ENCODE results near the gene PEX11G.
"Not testable (repeated sequence)": the region's sequence is repeated elsewhere in the genome, so short reads cannot be mapped to it uniquely, and the experiment has no call there.

The PEX11G gene

GRCh38 chr19:7463575-7463974, 25.3 kb downstream of the PEX11G start:
- no peak for DNase-seq (ENCODE audit: low spot score)

GRCh38 chr19:7461841-7462629, 26.8 kb downstream of the PEX11G start:
- DNase-seq (ENCODE audit: low spot score), result no peak

- DNase-seq (ENCODE audit: low spot score), result no peak
Measured at GRCh38 chr19:7460562-7460966, 28.3 kb downstream of the PEX11G start.

- DNase-seq (ENCODE audit: low spot score), result no peak
Measured at GRCh38 chr19:7459773-7460172, 29.1 kb downstream of the PEX11G start.

GRCh38 chr19:7458675-7459074, 30.2 kb downstream of the PEX11G start:
- no peak for DNase-seq (ENCODE audit: low spot score)

- no peak for DNase-seq (ENCODE audit: low spot score)
Measured at GRCh38 chr19:7456964-7457541, 31.8 kb downstream of the PEX11G start.

GRCh38 chr19:7455600-7456296, 33.1 kb downstream of the PEX11G start:
- no peak for DNase-seq (ENCODE audit: low spot score)

- DNase-seq (ENCODE audit: low spot score), result no peak
Measured at GRCh38 chr19:7454998-7455397, 33.8 kb downstream of the PEX11G start.

- peak; percentile 28 for DNase-seq (ENCODE audit: low spot score)
Measured at GRCh38 chr19:7450243-7451223, 38.3 kb downstream of the PEX11G start.

GRCh38 chr19:7449391-7450070, 39.3 kb downstream of the PEX11G start:
- not testable (repeated sequence) for DNase-seq (ENCODE audit: low spot score)

GRCh38 chr19:7447648-7448047, 41.2 kb downstream of the PEX11G start:
- no peak for DNase-seq (ENCODE audit: low spot score)

GRCh38 chr19:7445104-7445503, 43.7 kb downstream of the PEX11G start:
- no peak for DNase-seq (ENCODE audit: low spot score)

- DNase-seq (ENCODE audit: low spot score), result no peak
Measured at GRCh38 chr19:7444042-7444441, 44.8 kb downstream of the PEX11G start.

- DNase-seq (ENCODE audit: low spot score), result no peak
Measured at GRCh38 chr19:7442423-7442822, 46.4 kb downstream of the PEX11G start.

- no peak for DNase-seq (ENCODE audit: low spot score)
Measured at GRCh38 chr19:7441468-7442146, 47.2 kb downstream of the PEX11G start.

GRCh38 chr19:7440188-7440975, 48.5 kb downstream of the PEX11G start:
- DNase-seq (ENCODE audit: low spot score), result no peak

GRCh38 chr19:7435586-7435985, 53.2 kb downstream of the PEX11G start:
- DNase-seq (ENCODE audit: low spot score), result no peak

GRCh38 chr19:7434391-7434790, 54.4 kb downstream of the PEX11G start:
- no peak for DNase-seq (ENCODE audit: low spot score)

GRCh38 chr19:7433456-7433855, 55.4 kb downstream of the PEX11G start:
- DNase-seq (ENCODE audit: low spot score), result not testable (repeated sequence)

All from CD4-positive, alpha-beta T cell treated with Interleukin-6 at 100 ng/mL for 8 hours (primary cell).